Stimulated activated CD4-positive, alpha-beta T cell treated with anti-CD3 and anti-CD28 coated beads, TNF-alpha, amount 100 ng/mL, for 24 hours (primary cell): ENCODE measurements around the gene ACOT11.

Experiments
- DNase-seq, 3 experiments: peaks; one replicate each; pipeline ENCODE4 v3.0.0-alpha.2; 2020; ENCODE audit warnings: low read depth in 3 of 3

The ACOT11 gene

DNA sequence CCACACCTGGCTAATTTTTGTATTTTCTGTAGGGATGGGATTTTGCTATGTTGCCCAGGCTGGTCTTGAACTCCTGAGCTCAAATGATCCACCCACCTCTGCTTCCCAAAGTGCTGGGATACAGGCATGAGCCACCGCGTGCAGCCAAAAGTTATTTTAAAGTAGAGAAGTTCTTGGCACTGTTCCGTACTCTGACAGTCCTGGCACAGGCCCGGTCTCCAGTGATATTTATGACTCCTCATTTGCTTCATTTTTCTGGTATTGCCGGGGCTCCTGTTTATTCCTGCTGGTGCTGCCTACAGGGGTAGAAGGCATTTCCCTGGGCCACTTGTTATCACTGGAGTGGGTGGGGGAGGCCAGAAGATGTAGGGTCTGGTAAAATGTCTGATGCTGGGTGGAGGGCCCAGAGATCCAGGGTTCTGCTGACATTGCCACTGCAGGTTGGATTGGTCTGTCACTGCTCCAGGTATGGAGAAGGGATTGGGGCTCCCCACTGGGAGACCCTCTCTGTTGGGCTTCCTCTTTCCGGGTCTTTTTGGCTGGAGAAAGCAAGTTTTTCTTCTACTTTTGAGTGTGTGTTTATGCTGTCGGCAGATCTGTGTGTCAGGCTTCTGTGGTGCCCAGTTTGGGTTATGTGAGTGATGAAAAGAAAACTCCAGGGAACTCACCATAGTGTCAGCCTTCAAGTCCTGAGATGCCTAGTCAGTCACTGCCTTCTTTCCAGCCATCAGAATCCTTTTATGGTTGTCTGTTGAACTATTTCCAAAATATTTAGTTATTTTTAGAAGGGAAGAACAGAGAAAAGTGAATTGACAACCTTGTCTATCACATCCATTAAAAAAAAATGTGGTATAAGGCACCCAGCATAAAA is 98.0 kb downstream of the ACOT11 start:
- no peak for DNase-seq

- no peak for DNase-seq
Measured at GRCh38 chr1:54649130-54649898, 101.3 kb downstream of the ACOT11 start.

DNA sequence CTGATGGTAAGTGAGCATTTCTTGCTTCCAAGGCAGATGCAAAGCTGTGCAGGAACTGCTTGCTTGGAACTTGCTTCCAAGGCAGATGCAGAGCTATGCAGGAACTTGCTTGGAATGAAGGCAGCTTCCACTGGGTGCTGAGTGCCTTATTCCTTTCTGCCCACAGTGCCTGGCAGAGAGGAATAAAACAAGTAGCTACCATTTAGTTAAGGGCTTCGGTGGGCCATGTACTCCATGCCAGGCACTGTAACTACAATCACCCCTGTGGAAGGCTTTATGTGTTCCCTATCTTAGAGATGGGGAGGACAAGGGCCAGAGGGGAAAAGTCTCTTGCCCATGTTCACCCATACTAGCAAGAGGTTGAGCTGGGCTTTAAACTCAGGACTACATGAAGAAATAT is 101.9 kb downstream of the ACOT11 start:
- DNase-seq: no peak

GRCh38 chr1:54650417-54650816 is 102.4 kb downstream of the ACOT11 start:
- no peak for DNase-seq

GRCh38 chr1:54651608-54652007 is 103.6 kb downstream of the ACOT11 start:
- no peak for DNase-seq

DNA sequence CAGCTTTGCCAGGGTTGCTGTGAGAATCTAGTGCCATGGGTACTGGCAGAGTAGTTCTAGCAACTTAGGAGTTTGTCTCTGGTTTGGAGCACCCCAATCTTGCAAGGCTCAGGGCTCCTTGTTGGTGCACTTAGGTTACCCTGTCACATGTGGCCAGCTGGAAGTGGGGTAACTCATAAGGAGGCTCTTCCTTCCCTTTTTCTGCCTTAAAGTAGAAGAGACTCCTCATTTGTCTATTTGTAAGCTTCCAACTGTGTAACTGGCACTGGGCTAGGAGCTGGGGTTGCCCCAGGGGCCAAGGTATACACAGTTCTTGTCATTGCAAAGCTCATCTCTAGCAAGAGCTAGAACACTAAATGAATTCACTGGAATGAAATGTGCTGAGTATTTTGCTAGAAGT is 104.1 kb downstream of the ACOT11 start:
- DNase-seq: no peak

DNA sequence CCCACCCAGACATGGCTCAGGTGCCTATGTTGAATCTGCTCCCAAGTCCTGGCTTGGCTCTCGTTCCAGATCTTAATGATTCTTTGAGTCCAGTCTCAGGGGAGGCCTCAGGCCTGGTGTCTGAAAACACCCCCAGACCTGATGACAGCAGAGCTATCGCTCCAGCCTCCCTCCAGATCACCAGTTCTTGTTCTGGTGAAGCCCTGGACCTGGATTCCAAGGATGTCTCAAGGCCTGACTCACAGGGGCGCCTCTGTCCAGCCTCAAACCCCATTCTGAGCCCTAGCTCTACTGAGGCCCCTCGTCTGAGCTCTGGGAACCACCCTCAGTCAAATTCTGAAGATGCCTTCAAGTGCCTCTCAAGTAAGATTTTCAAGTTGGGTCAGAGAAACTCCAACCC is 105.0 kb downstream of the ACOT11 start:
- DNase-seq: no peak

DNA sequence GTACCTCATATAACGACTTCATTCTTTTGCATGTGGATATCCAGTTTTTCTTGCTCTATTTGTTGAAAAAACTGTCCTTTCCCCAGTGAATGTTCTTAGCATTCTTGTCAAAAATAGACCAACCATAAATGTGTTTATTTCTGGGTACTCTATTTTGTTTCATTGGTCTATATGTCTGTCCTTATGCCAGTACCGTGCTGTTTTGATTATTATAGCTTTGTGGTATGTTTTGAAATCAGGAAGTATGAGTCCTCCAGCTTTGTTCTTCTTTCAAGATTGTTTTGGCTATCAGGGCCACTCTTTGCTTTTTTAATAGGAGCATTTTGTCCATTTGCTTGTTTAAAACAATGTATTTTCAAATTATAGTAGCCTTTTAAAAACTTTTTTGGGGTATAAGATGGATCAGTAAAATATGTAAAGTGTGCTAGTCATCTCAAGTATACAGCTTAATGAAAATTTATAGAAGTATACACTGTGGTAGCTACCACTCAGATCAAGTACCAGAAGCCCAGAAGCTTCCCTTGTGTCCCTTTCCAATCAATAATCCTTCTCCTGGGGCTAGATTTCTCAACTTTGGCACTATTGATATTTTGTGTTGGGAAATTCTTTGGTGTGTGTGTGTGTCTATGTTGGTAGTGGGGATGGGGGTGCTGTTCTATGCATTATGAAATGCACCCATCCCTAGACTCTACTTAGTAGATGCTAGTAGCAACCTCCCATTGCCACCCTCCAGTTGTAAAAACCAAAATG is 110.3 kb downstream of the ACOT11 start:
- no peak for DNase-seq
